RPMI8226 (cell line): ENCODE results near the gene LIMS2.

Source experiments
- DNase-seq: peaks from one replicate; pipeline ENCODE4 v3.0.0-alpha.2; 2015

The LIMS2 gene

GRCh38 chr2:127644066-127645025 is 31.0 kb downstream of the LIMS2 start:
- no peak for DNase-seq

- DNase-seq: no peak
Observed at GRCh38 chr2:127643439-127644065, 31.8 kb downstream of the LIMS2 start.

- no peak for DNase-seq
Observed at GRCh38 chr2:127642706-127643438, 32.5 kb downstream of the LIMS2 start.

GRCh38 chr2:127641846-127642507 is 33.4 kb downstream of the LIMS2 start:
- no peak for DNase-seq

GRCh38 chr2:127641133-127641532 is 34.2 kb downstream of the LIMS2 start:
- DNase-seq: no peak

GRCh38 chr2:127640082-127641072 is 35.0 kb downstream of the LIMS2 start:
- peak; percentile 87 for DNase-seq

- no peak for DNase-seq
Observed at GRCh38 chr2:127639111-127639474, 36.2 kb downstream of the LIMS2 start.

GRCh38 chr2:127638361-127639110 is 36.8 kb downstream of the LIMS2 start:
- no peak for DNase-seq

GRCh38 chr2:127637725-127638252 is 37.5 kb downstream of the LIMS2 start:
- DNase-seq: no peak

GRCh38 chr2:127637236-127637630 is 38.1 kb downstream of the LIMS2 start:
- DNase-seq: no peak

GRCh38 chr2:127636248-127637235 is 38.8 kb downstream of the LIMS2 start:
- DNase-seq: no peak

GRCh38 chr2:127635380-127636237 is 39.7 kb downstream of the LIMS2 start:
- no peak for DNase-seq

- no peak for DNase-seq
Observed at GRCh38 chr2:127634626-127635379, 40.5 kb downstream of the LIMS2 start.

GRCh38 chr2:127634066-127634617 is 41.2 kb downstream of the LIMS2 start:
- DNase-seq: peak; percentile 91

- no peak for DNase-seq
Observed at GRCh38 chr2:127633556-127634065, 41.7 kb downstream of the LIMS2 start.

GRCh38 chr2:127632592-127633489 is 42.5 kb downstream of the LIMS2 start:
- no peak for DNase-seq
